ENCODE results near the gene LEFTY1.

LEFTY1 gene

DNA sequence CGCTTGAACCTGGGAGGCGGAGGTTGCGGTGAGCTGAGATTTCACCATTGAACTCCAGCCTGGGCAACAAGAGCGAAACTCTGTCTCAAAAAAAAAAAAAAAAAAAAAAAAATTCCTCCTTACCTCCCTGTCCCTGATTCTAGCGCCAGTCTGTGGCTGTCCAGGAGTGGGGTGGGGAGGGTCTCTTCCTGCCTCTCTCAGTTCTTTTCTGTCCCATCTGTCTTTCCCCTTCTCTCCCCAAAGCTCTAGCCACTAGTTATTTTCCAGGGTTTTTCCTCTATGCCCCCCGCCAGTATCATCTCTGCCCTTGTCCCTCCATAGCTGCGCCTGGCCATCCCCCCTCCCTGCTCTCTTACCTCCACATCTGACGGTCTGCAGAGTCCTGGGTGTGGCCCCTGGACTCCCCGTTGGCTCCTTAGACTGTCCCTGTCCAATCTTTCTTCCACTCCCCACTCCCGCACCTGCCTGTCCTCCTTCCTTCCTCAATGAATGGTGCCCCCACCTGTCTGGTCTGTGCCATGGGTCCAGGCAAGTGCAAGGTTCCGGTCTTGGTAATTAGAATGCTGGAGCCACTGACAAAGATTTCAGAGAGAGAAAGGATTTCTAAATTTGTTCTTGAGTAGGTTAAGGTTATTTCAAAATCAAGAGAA, 5.2 kb downstream of the LEFTY1 start:
- TF ChIP-seq EP300 (IDR thresholded peaks at IDR 0.05; ENCODE audit: borderline replicate concordance) (no peak), REST (IDR thresholded peaks at IDR 0.05; ENCODE audit: low read depth) (no peak), YY1 (IDR thresholded peaks at IDR 0.05; ENCODE audit: low read depth) (no peak), TCF12 (IDR thresholded peaks at IDR 0.05; ENCODE audit: low read depth) (no peak), TAF1 (IDR thresholded peaks at IDR 0.05; ENCODE audit: low read depth) (no peak), CEBPB (IDR thresholded peaks at IDR 0.05) (no peak), CREB1 (IDR thresholded peaks at IDR 0.05; ENCODE audit: low read depth) (no peak)

DNA sequence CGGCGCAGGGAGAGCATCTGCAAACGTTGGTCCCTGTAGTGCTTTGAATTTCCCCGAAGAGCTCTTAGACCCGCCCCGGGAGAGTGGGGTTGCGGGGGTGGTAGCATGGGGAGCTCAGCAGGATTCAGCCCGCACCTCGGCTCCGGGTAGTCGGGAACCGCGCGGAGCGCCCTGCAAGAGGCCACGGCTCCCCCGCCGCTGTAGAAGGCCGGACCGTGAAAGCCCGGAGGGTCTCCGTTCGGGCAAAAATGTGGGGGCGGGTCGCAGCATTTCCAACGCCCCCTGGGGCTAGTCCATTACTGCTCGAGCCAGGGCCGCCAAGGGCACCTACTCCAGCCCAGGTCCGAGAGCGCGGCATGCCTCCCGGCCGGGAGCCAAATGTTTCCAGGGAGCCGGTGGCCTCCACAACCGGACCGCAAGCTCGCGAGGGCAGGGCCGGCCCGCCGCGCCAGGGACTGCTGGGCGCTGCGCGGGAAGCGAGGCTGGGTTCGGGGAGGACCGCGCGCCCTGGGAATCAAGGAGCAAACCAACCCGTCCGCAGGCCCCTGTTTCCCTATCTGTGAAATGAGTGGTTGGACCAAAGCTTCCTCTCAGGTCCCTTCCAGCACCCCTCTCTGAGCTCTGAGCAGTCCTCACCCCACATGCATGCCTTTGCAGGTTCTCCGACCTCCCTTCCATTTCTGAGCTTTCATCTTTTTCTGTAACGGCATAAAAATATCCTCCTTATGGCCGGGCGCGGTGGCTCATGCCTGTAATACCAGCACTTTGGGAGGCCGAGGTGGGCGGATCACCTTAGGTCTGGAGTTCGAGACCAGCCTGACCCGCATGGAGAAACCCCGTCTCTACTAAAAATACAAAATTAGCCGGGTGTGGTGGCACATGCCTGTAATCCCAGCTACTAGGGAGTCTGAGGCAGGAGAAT, 6.0 kb downstream of the LEFTY1 start:
- TF ChIP-seq ZBTB7A (IDR thresholded peaks at IDR 0.05; ENCODE audit: low read depth) (no peak), EGR1 (IDR thresholded peaks at IDR 0.05) (no peak), CEBPB (IDR thresholded peaks at IDR 0.05) (no peak), CREB1 (IDR thresholded peaks at IDR 0.05; ENCODE audit: low read depth) (no peak), EP300 (IDR thresholded peaks at IDR 0.05; ENCODE audit: borderline replicate concordance) (peak; percentile 24; the same call in 1 of the 2 replicates), RAD21 (IDR thresholded peaks at IDR 0.05; ENCODE audit: low read depth) (no peak), TAF1 (IDR thresholded peaks at IDR 0.05; ENCODE audit: low read depth) (no peak; the same call in 1 of the 2 replicates), YY1 (IDR thresholded peaks at IDR 0.05; ENCODE audit: low read depth) (peak; percentile 40; the same call in 1 of the 2 replicates), TCF12 (IDR thresholded peaks at IDR 0.05; ENCODE audit: low read depth) (no peak), MAX (IDR thresholded peaks at IDR 0.05) (peak; percentile 42), TEAD4 (IDR thresholded peaks at IDR 0.05) (no peak; the same call in 1 of the 2 replicates), USF1 (IDR thresholded peaks at IDR 0.05) (no peak), FOXM1 (IDR thresholded peaks at IDR 0.05; ENCODE audit: borderline replicate concordance, low read depth) (no peak), NFIC (IDR thresholded peaks at IDR 0.05) (peak; percentile 46; the same call in 1 of the 2 replicates), REST (IDR thresholded peaks at IDR 0.05; ENCODE audit: low read depth) (no peak)

GRCh38 chr1:225881959-225882693, 6.8 kb downstream of the LEFTY1 start, which contains the start of gene TMEM63A:
Gene TMEM63A (minus strand): TSS chr1:225882380. CDS start chr1:225877580, 4,800 bp downstream.
- no peak for TF ChIP-seq EP300 (IDR thresholded peaks at IDR 0.05; ENCODE audit: borderline replicate concordance)
- 0 out of 2 replicates have a peak, but pooled peaks have one; percentile 23 for TF ChIP-seq YY1 (IDR thresholded peaks at IDR 0.05; ENCODE audit: low read depth)
- no peak for TF ChIP-seq TCF12 (IDR thresholded peaks at IDR 0.05; ENCODE audit: low read depth)
- no peak for TF ChIP-seq RAD21 (IDR thresholded peaks at IDR 0.05; ENCODE audit: low read depth)
- peak; percentile 9; the same call in 1 of the 2 replicates for TF ChIP-seq TEAD4 (IDR thresholded peaks at IDR 0.05)
- TF ChIP-seq ZBTB7A (IDR thresholded peaks at IDR 0.05; ENCODE audit: low read depth) = peak; percentile 99
- no peak for TF ChIP-seq CEBPB (IDR thresholded peaks at IDR 0.05)
- no peak for TF ChIP-seq CREB1 (IDR thresholded peaks at IDR 0.05; ENCODE audit: low read depth)
- no peak for TF ChIP-seq USF1 (IDR thresholded peaks at IDR 0.05)
- TF ChIP-seq FOXM1 (IDR thresholded peaks at IDR 0.05; ENCODE audit: borderline replicate concordance, low read depth) = no peak
- TF ChIP-seq NFIC (IDR thresholded peaks at IDR 0.05) = no peak
- peak; percentile 5; the same call in 1 of the 2 replicates for TF ChIP-seq EGR1 (IDR thresholded peaks at IDR 0.05)
- TF ChIP-seq MAX (IDR thresholded peaks at IDR 0.05) = peak; percentile 62
- peak; percentile 71 for TF ChIP-seq TAF1 (IDR thresholded peaks at IDR 0.05; ENCODE audit: low read depth)
- no peak for TF ChIP-seq REST (IDR thresholded peaks at IDR 0.05; ENCODE audit: low read depth)

All from Ishikawa (cell line).